ENCODE measurements around the gene GCSAM.

DNA sequence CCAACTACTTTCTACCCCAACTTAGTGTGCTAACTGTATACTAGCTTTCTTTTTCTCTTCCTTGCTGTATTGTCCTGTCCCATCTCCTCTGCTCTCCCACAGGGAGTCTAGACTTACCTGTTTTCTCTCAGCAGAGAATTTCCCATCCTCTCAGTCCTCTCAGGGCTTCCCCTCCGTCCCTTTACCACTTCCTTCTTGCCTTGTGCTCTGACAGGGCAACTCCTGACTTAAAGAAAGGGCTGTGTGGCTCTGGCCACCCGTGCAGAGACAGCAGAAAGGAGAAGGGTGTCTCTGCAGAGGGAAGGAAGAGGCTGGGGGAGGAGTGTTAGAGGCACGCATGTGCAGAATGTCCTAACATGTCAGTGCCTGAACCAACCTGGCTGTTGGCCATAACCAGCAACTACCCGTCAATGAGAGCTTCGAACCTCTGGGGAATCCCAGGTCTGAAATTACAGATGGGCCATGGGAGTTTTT is at the start of gene GCSAM:
- TF ChIP-seq, protein P1, sequence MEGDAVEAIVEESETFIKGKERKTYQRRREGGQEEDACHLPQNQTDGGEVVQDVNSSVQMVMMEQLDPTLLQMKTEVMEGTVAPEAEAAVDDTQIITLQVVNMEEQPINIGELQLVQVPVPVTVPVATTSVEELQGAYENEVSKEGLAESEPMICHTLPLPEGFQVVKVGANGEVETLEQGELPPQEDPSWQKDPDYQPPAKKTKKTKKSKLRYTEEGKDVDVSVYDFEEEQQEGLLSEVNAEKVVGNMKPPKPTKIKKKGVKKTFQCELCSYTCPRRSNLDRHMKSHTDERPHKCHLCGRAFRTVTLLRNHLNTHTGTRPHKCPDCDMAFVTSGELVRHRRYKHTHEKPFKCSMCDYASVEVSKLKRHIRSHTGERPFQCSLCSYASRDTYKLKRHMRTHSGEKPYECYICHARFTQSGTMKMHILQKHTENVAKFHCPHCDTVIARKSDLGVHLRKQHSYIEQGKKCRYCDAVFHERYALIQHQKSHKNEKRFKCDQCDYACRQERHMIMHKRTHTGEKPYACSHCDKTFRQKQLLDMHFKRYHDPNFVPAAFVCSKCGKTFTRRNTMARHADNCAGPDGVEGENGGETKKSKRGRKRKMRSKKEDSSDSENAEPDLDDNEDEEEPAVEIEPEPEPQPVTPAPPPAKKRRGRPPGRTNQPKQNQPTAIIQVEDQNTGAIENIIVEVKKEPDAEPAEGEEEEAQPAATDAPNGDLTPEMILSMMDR (IDR thresholded peaks at IDR 0.05; ENCODE audit: extremely low read depth in 1 of 2, insufficient read depth in 1 of 2, low read depth in 1 of 2, low read length in 2 of 2) = no peak
- no peak for TF ChIP-seq MYC (IDR thresholded peaks at IDR 0.05; ENCODE audit: low read depth, low read length)

All from endothelial cell of umbilical vein (primary cell).